Trophoblast cell (in vitro differentiated cells and primary cell): ENCODE results near the gene CENPP.
A peak's percentile ranks its signal among the peaks of the same experiment; 100 is the strongest.

Source experiments
- DNase-seq, 2 donors: peaks; one replicate each; pipeline ENCODE4 v3.0.0-alpha.2; 2016
- H2AFZ ChIP-seq: 2 replicates; pipeline ENCODE4 v1.6.1; 2013; ENCODE audit warnings: low read length, moderate library complexity, mild to moderate bottlenecking; ENCODE audit not compliant: insufficient read depth, poor library complexity
- H2AK5ac ChIP-seq: 2 replicates; pipeline ENCODE4 v1.6.1; 2013; ENCODE audit warnings: mild to moderate bottlenecking, low read length
- H2BK120ac ChIP-seq: 2 replicates; pipeline ENCODE4 v1.6.1; 2013; ENCODE audit warnings: low read length, mild to moderate bottlenecking, moderate library complexity; ENCODE audit not compliant: insufficient read depth, poor library complexity
- H2BK12ac ChIP-seq: 2 replicates; pipeline ENCODE4 v1.6.1; 2013; ENCODE audit warnings: mild to moderate bottlenecking, low read length, moderate library complexity
- H2BK5ac ChIP-seq: 2 replicates; pipeline ENCODE4 v1.6.1; 2013; ENCODE audit warnings: low read length, low read depth, moderate library complexity, mild to moderate bottlenecking; ENCODE audit not compliant: poor library complexity
- H3K14ac ChIP-seq: 2 replicates; pipeline ENCODE4 v1.6.1; 2013; ENCODE audit warnings: mild to moderate bottlenecking, low read length
- H3K18ac ChIP-seq: 2 replicates; pipeline ENCODE4 v1.6.1; 2013; ENCODE audit warnings: mild to moderate bottlenecking, low read length
- H3K23ac ChIP-seq: 2 replicates; pipeline ENCODE4 v1.6.1; 2013; ENCODE audit warnings: low read length
- H3K27ac ChIP-seq: 2 replicates; pipeline ENCODE4 v1.5.1; 2013; ENCODE audit warnings: low read depth, mild to moderate bottlenecking, inconsistent platforms, low read length, moderate library complexity
- H3K27me3 ChIP-seq: 2 replicates; pipeline ENCODE4 v1.6.1; 2013; ENCODE audit warnings: inconsistent platforms, mild to moderate bottlenecking, low read length, moderate library complexity; ENCODE audit not compliant: insufficient read depth
- H3K36me3 ChIP-seq, 2 experiments: 1 replicate in 1 of 2; 2 replicates in 1 of 2; pipeline ENCODE4 v1.6.1; 2013; ENCODE audit warnings: low read length in 2 of 2, mild to moderate bottlenecking in 2 of 2, moderate library complexity in 1 of 2; ENCODE audit not compliant: insufficient read depth in 2 of 2, control insufficient read depth in 1 of 2
- H3K4ac ChIP-seq: 2 replicates; pipeline ENCODE4 v1.6.1; 2013; ENCODE audit warnings: low read depth, mild to moderate bottlenecking, low read length, moderate library complexity
- H3K4me1 ChIP-seq, 2 experiments: 1 replicate in 1 of 2; 2 replicates in 1 of 2; pipeline ENCODE4 v1.6.1; 2013; ENCODE audit warnings: low read length in 2 of 2, mild to moderate bottlenecking in 2 of 2, moderate library complexity in 1 of 2; ENCODE audit not compliant: insufficient read depth in 2 of 2, control insufficient read depth in 1 of 2
- H3K4me2 ChIP-seq: 2 replicates; pipeline ENCODE4 v1.6.1; 2013; ENCODE audit warnings: inconsistent platforms, mild to moderate bottlenecking, low read length, moderate library complexity
- H3K4me3 ChIP-seq: 2 replicates; pipeline ENCODE4 v1.5.1; 2013; ENCODE audit warnings: mild to moderate bottlenecking, low read depth, low read length, inconsistent platforms
- H3K79me1 ChIP-seq: one replicate; pipeline ENCODE4 v1.6.1; 2013; ENCODE audit warnings: low read length
- H3K79me2 ChIP-seq: 2 replicates; pipeline ENCODE4 v1.6.1; 2013; ENCODE audit warnings: low read length, mild to moderate bottlenecking; ENCODE audit not compliant: control insufficient read depth, insufficient read depth, poor library complexity
- H3K9ac ChIP-seq: 2 replicates; pipeline ENCODE4 v1.6.1; 2013; ENCODE audit warnings: mild to moderate bottlenecking, low read length
- H3K9me3 ChIP-seq: 2 replicates; pipeline ENCODE4 v1.6.1; 2013; ENCODE audit warnings: low read depth, mild to moderate bottlenecking, control low read depth, inconsistent platforms, low read length; ENCODE audit not compliant: insufficient read depth
- H4K12ac ChIP-seq: 2 replicates; pipeline ENCODE4 v1.6.1; 2013; ENCODE audit warnings: low read depth, mild to moderate bottlenecking, low read length, moderate library complexity
- H4K8ac ChIP-seq: 2 replicates; pipeline ENCODE4 v1.6.1; 2013; ENCODE audit warnings: low read depth, mild to moderate bottlenecking, low read length, moderate library complexity
- H4K91ac ChIP-seq: one replicate; pipeline ENCODE4 v1.6.1; 2013; ENCODE audit warnings: low read depth, mild to moderate bottlenecking, low read length, moderate library complexity
- WGBS: extraction: QIAGEN DNeasy Blood & Tissue Kit; methylation state at CpG from one replicate; pipeline ENCODE4 v1.1.7; 2013; ENCODE audit warnings: missing lambda C conversion rate; ENCODE audit not compliant: insufficient read length, insufficient coverage; ENCODE audit errors: extremely low coverage; 5-methylcytosine and 5-hydroxymethylcytosine counted together

CENPP gene

GRCh38 chr9:92463984-92464383 lies 138.2 kb downstream of the CENPP start:
- H4K91ac ChIP-seq: no peak overlapping the region
- H3K4me1 ChIP-seq: peaks cover 0 to 3% of the 10 kb centered on the region in 2 experiments
- H3K79me1 ChIP-seq: no peaks in the 10 kb centered on the region
- no peaks in the 10 kb centered on the region for H3K9me3 ChIP-seq
- no peak overlapping the region for H2AK5ac ChIP-seq
- H3K4ac ChIP-seq: no peak overlapping the region
- H2BK5ac ChIP-seq: no peak overlapping the region
- H3K14ac ChIP-seq: no peak overlapping the region
- H2BK12ac ChIP-seq: no peak overlapping the region
- H3K4me2 ChIP-seq: no peak overlapping the region
- H4K8ac ChIP-seq: peak overlapping the region; percentile 29
- H2AFZ ChIP-seq: no peak overlapping the region
- peak; percentile 24 to 54 for DNase-seq
- no peaks in the 10 kb centered on the region for H3K79me2 ChIP-seq
- H2BK120ac ChIP-seq: no peak overlapping the region
- H3K18ac ChIP-seq: no peak overlapping the region
- no peak overlapping the region for H3K27ac ChIP-seq
- no peak overlapping the region for H3K23ac ChIP-seq
- no peak overlapping the region for H4K12ac ChIP-seq
- H3K36me3 ChIP-seq: no peaks in the 10 kb centered on the region
- H3K4me3 ChIP-seq: no peak overlapping the region
- no peaks in the 10 kb centered on the region for H3K27me3 ChIP-seq
- no CpG with 5 or more reads among the region's 3 CpGs for WGBS
- no peak overlapping the region for H3K9ac ChIP-seq

GRCh38 chr9:92467041-92467440 lies 141.3 kb downstream of the CENPP start:
- Histone ChIP-seq H3K14ac (no peak overlapping the region), H3K4me2 (no peak overlapping the region), H3K4me3 (no peak overlapping the region), H3K4me1 (peaks cover 0 to 3% of the 10 kb centered on the region in 2 experiments), H2AK5ac (no peak overlapping the region), H4K8ac (no peak overlapping the region), H3K79me1 (no peaks in the 10 kb centered on the region), H3K27me3 (no peaks in the 10 kb centered on the region), H3K9ac (no peak overlapping the region), H2AFZ (no peak overlapping the region), H3K18ac (no peak overlapping the region), H3K79me2 (no peaks in the 10 kb centered on the region), H2BK5ac (no peak overlapping the region), H3K23ac (no peak overlapping the region), H3K4ac (no peak overlapping the region), H3K9me3 (no peaks in the 10 kb centered on the region), H2BK120ac (no peak overlapping the region), H4K12ac (no peak overlapping the region), H2BK12ac (no peak overlapping the region), H3K36me3 (no peaks in the 10 kb centered on the region), H3K27ac (no peak overlapping the region), H4K91ac (no peak overlapping the region)
- peak; percentile 90 to 94 for DNase-seq
- WGBS: no CpG with 5 or more reads among the region's 1 CpG

GRCh38 chr9:92467511-92467910 lies 141.8 kb downstream of the CENPP start:
- WGBS: no CpG with 5 or more reads among the region's 2 CpGs
- Histone ChIP-seq H3K9me3 (no peaks in the 10 kb centered on the region), H3K79me1 (no peaks in the 10 kb centered on the region)

GRCh38 chr9:92468206-92468605 lies 142.5 kb downstream of the CENPP start:
- H3K79me1 ChIP-seq: no peaks in the 10 kb centered on the region
- peaks cover 0 to 3% of the 10 kb centered on the region in 2 experiments for H3K4me1 ChIP-seq
- H3K27me3 ChIP-seq: no peaks in the 10 kb centered on the region
- no peak overlapping the region for H3K4ac ChIP-seq
- no peak overlapping the region for H2AK5ac ChIP-seq
- H3K79me2 ChIP-seq: no peaks in the 10 kb centered on the region
- DNase-seq: no peak
- no peak overlapping the region for H3K14ac ChIP-seq
- H3K36me3 ChIP-seq: no peaks in the 10 kb centered on the region
- WGBS: no CpG with 5 or more reads among the region's 2 CpGs
- H4K8ac ChIP-seq: no peak overlapping the region
- no peak overlapping the region for H3K9ac ChIP-seq
- H3K18ac ChIP-seq: no peak overlapping the region
- no peak overlapping the region for H2AFZ ChIP-seq
- H2BK120ac ChIP-seq: no peak overlapping the region
- no peak overlapping the region for H4K91ac ChIP-seq
- no peak overlapping the region for H3K4me2 ChIP-seq
- H3K23ac ChIP-seq: no peak overlapping the region
- no peak overlapping the region for H2BK5ac ChIP-seq
- no peak overlapping the region for H2BK12ac ChIP-seq
- no peak overlapping the region for H3K27ac ChIP-seq
- no peak overlapping the region for H3K4me3 ChIP-seq
- no peaks in the 10 kb centered on the region for H3K9me3 ChIP-seq
- no peak overlapping the region for H4K12ac ChIP-seq

More at GRCh38 chr9:92467511-92467910, 141.8 kb downstream of the CENPP start:
- Histone ChIP-seq H3K4me2 (no peak overlapping the region), H2AK5ac (no peak overlapping the region), H3K14ac (no peak overlapping the region), H3K36me3 (no peaks in the 10 kb centered on the region), H3K18ac (no peak overlapping the region), H3K79me2 (no peaks in the 10 kb centered on the region), H3K9ac (no peak overlapping the region), H3K4me3 (no peak overlapping the region), H3K4me1 (peaks cover 0 to 3% of the 10 kb centered on the region in 2 experiments), H4K91ac (no peak overlapping the region), H4K8ac (no peak overlapping the region), H2AFZ (no peak overlapping the region), H2BK5ac (no peak overlapping the region), H3K27me3 (no peaks in the 10 kb centered on the region), H2BK120ac (no peak overlapping the region), H3K23ac (no peak overlapping the region), H2BK12ac (no peak overlapping the region), H3K27ac (no peak overlapping the region), H3K4ac (no peak overlapping the region), H4K12ac (no peak overlapping the region)
- DNase-seq: no peak
